ENCODE data around the gene BCL2L11. TPM values are rescaled to one million over a fixed set of nuclear protein-coding genes. Genes with fewer than 3 reads are reported as not detected.

The BCL2L11 gene
- polyA plus RNA-seq, 1 experiment, result 4.2 TPM

DNA sequence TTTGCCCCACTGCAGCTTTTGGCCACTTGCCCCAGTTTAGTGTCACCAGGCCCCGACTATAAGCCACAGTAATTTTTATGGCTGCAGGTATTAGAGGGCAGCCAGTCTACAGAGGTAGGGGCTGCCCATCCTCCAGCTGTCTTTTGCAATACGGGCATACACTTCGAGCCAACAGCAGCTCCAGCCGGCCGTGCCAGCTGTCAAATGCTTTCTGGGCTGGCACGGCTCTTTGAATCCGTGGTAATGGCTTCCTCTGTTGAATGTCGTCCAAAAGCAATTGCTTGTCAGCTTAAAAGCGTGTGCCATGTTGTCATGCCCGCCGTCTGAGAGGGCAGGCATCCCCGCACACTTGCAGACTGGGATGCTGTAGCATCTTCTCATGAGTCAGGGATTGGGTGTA lies 41.3 kb downstream of the BCL2L11 start:
- TF ChIP-seq, protein P1, sequence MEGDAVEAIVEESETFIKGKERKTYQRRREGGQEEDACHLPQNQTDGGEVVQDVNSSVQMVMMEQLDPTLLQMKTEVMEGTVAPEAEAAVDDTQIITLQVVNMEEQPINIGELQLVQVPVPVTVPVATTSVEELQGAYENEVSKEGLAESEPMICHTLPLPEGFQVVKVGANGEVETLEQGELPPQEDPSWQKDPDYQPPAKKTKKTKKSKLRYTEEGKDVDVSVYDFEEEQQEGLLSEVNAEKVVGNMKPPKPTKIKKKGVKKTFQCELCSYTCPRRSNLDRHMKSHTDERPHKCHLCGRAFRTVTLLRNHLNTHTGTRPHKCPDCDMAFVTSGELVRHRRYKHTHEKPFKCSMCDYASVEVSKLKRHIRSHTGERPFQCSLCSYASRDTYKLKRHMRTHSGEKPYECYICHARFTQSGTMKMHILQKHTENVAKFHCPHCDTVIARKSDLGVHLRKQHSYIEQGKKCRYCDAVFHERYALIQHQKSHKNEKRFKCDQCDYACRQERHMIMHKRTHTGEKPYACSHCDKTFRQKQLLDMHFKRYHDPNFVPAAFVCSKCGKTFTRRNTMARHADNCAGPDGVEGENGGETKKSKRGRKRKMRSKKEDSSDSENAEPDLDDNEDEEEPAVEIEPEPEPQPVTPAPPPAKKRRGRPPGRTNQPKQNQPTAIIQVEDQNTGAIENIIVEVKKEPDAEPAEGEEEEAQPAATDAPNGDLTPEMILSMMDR (IDR thresholded peaks at IDR 0.05; ENCODE audit: low read depth, low read length), result no peak
- Histone ChIP-seq H3K27ac (ENCODE audit: low read depth, low read length) (no peak overlapping the region), H3K4me3 (ENCODE audit: low read depth, low read length) (no peak overlapping the region), H3K27me3 (ENCODE audit: control insufficient read depth, insufficient read depth, low read length) (no peaks in the 10 kb centered on the region), H3K9me3 (ENCODE audit: control insufficient read depth, insufficient read depth, low read length) (no peaks in the 10 kb centered on the region; the same call in 1 of the 2 replicates)
- no peak for DNase-seq (ENCODE audit: low read depth, low spot score)
- POLR2A ChIA-PET, result no interaction called here
- CTCF ChIA-PET, result no interaction called here

DNA sequence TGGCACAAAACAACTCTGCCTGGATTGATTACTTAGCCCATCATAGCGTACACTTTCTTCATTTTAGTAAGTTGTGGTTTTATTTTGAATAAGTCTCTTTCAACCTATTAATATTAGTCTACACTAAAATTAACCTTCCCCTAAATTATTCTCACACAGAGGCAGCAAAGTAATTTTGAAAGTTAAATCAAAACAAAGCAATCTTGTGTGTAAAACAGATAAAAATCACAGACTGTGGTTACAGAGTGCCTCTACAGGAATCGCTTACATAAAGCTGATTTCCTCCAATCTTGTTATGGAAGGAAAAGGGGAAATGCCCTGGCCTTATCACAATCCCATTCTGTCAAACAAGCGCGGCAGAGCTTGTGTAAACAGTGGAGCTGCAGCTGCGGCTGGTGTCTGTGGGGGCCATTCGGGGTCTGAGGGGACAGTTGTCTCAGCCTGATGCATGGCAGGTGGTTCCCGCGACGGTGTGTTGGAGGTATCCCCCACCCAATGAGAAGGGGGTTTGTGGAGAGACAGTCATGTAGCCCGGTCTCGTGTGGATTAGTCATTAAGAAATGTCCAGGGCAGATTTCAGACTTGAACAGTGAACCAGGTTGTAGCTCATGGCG lies 42.1 kb downstream of the BCL2L11 start:
- H3K4me3 ChIP-seq (ENCODE audit: low read depth, low read length), result no peak overlapping the region
- no peak overlapping the region for H3K27ac ChIP-seq (ENCODE audit: low read depth, low read length)
- DNase-seq (ENCODE audit: low read depth, low spot score), result no peak
- no peaks in the 10 kb centered on the region; the same call in 1 of the 2 replicates for H3K9me3 ChIP-seq (ENCODE audit: control insufficient read depth, insufficient read depth, low read length)
- CTCF ChIA-PET, result interaction anchor here (0.6 to 0.8 kb wide), 2 partner anchors 9 to 28 kb away, joined by 3 read pairs; no protein-coding TSS in a partner anchor
- TF ChIP-seq, protein P1 (IDR thresholded peaks at IDR 0.05; ENCODE audit: low read depth, low read length), result no peak
- no peaks in the 10 kb centered on the region for H3K27me3 ChIP-seq (ENCODE audit: control insufficient read depth, insufficient read depth, low read length)
- POLR2A ChIA-PET, result interaction anchor here (0.9 kb wide), 1 partner anchor 40 kb away, joined by 8 read pairs; no protein-coding TSS in a partner anchor

DNA sequence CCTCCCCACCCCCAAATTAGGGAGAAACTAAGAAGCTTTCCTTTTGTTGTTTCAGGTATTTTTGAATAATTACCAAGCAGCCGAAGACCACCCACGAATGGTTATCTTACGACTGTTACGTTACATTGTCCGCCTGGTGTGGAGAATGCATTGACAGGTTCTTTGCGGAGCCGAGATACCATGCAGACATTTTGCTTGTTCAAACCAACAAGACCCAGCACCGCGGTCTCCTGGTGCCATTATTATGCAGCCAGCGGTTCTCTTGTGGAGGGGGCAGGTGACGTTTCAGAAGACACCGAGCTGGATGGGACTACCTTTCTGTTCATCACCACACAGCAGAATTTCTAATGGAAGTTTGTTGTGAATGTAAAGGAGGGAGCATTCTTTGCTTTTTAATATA lies 43.4 kb downstream of the BCL2L11 start:
- H3K9me3 ChIP-seq (ENCODE audit: control insufficient read depth, insufficient read depth, low read length), result no peaks in the 10 kb centered on the region; the same call in 1 of the 2 replicates
- H3K27ac ChIP-seq (ENCODE audit: low read depth, low read length), result no peak overlapping the region
- TF ChIP-seq, protein P1 (IDR thresholded peaks at IDR 0.05; ENCODE audit: low read depth, low read length), result no peak
- H3K4me3 ChIP-seq (ENCODE audit: low read depth, low read length), result no peak overlapping the region
- ChIA-PET CTCF (no interaction called here), POLR2A (no interaction called here)
- DNase-seq (ENCODE audit: low read depth, low spot score), result no peak
- H3K27me3 ChIP-seq (ENCODE audit: control insufficient read depth, insufficient read depth, low read length), result peaks cover under 1% of the 10 kb centered on the region

DNA sequence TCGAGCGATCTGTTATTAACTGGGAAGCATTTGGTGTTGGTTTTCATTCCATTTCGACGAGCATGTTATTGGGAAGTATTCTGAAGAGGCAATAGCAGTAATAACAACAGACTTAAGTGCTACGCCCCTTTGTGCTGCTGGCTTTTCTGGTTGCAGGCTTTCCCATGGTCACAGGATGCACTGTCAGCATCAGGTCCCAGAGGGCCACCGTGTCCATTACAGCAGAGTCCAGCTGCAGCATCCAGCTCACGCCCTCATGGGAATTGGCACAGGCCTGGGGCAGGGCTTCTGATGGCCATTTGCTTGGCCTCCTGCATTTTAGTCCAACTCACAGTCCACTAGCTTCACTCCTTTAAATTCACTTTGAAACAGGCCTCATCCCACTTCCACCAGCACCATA lies 44.4 kb downstream of the BCL2L11 start:
- TF ChIP-seq, protein P1 (IDR thresholded peaks at IDR 0.05; ENCODE audit: low read depth, low read length), result no peak
- H3K27ac ChIP-seq (ENCODE audit: low read depth, low read length), result no peak overlapping the region
- ChIA-PET CTCF (no interaction called here), POLR2A (no interaction called here)
- no peak for DNase-seq (ENCODE audit: low read depth, low spot score)
- no peak overlapping the region for H3K4me3 ChIP-seq (ENCODE audit: low read depth, low read length)
- no peaks in the 10 kb centered on the region; the same call in 1 of the 2 replicates for H3K9me3 ChIP-seq (ENCODE audit: control insufficient read depth, insufficient read depth, low read length)
- peaks cover 5% of the 10 kb centered on the region for H3K27me3 ChIP-seq (ENCODE audit: control insufficient read depth, insufficient read depth, low read length)

DNA sequence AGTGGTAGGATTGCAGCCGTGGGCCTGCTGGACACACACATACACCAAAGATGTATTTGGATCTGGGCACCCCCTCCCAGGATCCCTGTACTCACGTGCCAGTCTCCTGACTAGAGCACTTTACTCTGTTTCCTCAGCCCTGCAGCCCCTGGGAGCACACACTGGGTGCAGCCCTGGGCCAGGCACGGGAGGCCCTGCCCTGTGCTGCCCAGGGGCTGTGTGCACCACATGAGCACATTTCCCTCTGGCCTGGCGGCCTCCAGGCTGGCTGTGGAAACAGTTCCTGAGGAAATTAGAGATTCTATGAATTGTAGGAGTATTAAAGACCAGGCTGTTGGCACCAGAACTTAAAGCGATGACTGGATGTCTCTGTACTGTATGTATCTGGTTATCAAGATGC lies 45.4 kb downstream of the BCL2L11 start:
- TF ChIP-seq, protein P1 (IDR thresholded peaks at IDR 0.05; ENCODE audit: low read depth, low read length), result no peak

More for the DNA sequence above, 45.4 kb downstream of the BCL2L11 start:
- Histone ChIP-seq H3K27me3 (ENCODE audit: control insufficient read depth, insufficient read depth, low read length) (peaks cover 6% of the 10 kb centered on the region), H3K9me3 (ENCODE audit: control insufficient read depth, insufficient read depth, low read length) (no peaks in the 10 kb centered on the region; the same call in 1 of the 2 replicates), H3K27ac (ENCODE audit: low read depth, low read length) (no peak overlapping the region), H3K4me3 (ENCODE audit: low read depth, low read length) (no peak overlapping the region)
- POLR2A ChIA-PET, result no interaction called here
- DNase-seq (ENCODE audit: low read depth, low spot score), result no peak
- CTCF ChIA-PET, result no interaction called here
